C4-2B (cell line): Measurements from ENCODE around the gene KLRF1.

Experiments used
- ZFX ChIP-seq: fragments of 450-650 bp; IDR thresholded peaks from 2 replicates; pipeline ENCODE4 v1.6.1; 2017
- TF ChIP-seq, protein P1 (sequence below): fragments of 450-650 bp; conservative IDR thresholded peaks from 2 replicates; pipeline ENCODE4 v1.5.1; 2017; ENCODE audit warnings: mild to moderate bottlenecking

DNA sequence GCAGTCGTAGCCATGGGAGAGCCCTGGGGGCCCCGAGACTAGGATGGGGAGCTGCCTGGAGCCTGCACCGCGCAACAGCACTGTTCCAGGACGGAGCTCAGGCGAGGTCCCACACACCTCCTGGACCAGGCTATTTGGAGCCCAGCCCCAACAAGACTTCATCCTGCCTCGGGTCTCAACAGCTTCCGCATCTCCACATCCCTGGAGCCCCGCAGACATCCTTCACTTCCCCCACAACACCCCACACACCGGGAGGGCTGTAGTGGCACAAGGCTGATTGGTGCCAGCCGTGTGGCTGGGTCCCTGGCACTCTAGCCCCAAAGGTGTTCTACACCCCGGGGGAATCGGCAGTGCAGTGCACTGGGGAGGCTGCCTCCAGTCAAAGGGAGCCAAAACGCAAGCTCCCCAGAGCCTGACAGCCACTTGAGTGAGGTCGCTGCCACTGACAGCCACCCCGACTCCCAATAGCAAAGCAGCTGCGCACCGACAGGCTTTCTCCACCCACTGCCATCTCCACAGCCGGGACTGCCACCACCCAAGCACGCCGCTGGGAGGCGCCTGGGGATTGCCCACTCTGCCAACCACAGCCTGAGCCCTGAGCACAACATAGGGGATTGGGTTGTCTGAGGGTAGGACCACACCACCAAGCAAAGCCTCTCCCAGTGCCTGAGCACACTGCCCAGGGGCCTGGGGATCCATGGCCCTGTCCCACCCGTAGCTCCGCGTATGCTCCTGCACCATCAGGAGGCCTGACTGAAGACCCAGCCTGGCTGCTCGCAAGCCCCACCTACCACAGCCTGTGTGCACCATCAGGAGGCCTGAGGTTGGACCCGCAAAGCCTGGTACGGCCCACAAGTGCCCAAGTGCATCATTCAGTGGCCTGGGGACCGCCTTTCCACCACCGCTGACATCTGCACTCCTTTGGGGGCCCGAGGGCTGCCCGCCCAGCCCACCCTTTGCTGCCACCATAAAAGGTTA, 13.2 kb upstream of the KLRF1 start:
- TF ChIP-seq, protein P1, sequence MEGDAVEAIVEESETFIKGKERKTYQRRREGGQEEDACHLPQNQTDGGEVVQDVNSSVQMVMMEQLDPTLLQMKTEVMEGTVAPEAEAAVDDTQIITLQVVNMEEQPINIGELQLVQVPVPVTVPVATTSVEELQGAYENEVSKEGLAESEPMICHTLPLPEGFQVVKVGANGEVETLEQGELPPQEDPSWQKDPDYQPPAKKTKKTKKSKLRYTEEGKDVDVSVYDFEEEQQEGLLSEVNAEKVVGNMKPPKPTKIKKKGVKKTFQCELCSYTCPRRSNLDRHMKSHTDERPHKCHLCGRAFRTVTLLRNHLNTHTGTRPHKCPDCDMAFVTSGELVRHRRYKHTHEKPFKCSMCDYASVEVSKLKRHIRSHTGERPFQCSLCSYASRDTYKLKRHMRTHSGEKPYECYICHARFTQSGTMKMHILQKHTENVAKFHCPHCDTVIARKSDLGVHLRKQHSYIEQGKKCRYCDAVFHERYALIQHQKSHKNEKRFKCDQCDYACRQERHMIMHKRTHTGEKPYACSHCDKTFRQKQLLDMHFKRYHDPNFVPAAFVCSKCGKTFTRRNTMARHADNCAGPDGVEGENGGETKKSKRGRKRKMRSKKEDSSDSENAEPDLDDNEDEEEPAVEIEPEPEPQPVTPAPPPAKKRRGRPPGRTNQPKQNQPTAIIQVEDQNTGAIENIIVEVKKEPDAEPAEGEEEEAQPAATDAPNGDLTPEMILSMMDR: peak; percentile 96
- no peak for TF ChIP-seq ZFX
